ENCODE data around the gene SLC36A2.

SLC36A2 gene

DNA sequence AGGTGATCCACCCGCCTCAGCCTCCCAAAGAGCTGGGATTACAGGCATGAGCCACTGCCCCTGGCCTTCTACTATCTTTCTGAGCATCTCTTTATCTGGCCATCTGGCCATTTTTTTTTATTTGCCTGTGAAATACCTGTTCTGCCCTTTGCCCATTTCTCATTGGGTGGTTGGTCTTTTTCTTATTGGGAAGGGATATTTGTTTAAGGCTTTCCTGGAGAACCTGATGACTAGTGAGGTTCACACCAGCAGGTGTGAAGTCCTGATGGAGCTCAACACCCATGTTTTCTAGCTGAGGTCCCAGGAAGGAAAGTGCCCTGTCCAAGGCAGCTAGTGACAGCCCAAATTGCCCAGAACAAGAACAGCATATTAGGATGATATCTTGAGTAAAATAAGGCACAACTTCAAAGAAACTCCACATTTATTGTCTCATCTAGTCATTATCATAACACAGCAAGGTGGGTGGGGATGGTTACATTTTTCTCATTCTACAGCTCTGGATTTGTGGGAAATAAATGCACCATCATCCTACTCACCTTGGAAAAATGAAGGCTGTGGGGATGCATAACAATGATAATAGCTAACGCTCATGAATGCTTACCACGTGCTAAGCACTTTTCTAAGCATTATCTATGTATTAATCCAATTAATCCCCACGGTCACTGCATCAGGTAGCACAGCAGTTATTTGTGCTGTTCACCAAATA is 64.1 kb downstream of the SLC36A2 start:
- DNase-seq (ENCODE audit: low spot score): no peak

- no peak for DNase-seq (ENCODE audit: low spot score)
Observed at GRCh38 chr5:151281001-151281639, 66.2 kb downstream of the SLC36A2 start.

DNA sequence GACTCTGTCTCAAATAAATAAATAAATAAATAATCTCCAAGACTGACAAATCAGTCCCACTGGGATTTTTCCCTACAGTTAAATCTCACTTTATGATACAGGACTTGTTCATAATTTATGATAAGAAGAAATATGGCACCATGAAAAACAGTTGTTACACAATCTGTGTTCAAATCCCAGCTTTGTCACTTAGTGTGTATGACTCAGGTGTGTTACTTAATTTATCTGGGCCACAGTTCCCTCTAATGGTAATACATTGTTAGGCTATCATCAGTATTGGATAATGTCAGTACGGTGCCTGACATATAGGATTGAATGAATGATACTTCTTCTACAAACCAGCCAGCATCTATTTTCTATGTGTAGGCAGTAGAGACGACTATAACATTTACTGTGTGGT is 66.9 kb downstream of the SLC36A2 start:
- DNase-seq (ENCODE audit: low spot score): no peak

DNA sequence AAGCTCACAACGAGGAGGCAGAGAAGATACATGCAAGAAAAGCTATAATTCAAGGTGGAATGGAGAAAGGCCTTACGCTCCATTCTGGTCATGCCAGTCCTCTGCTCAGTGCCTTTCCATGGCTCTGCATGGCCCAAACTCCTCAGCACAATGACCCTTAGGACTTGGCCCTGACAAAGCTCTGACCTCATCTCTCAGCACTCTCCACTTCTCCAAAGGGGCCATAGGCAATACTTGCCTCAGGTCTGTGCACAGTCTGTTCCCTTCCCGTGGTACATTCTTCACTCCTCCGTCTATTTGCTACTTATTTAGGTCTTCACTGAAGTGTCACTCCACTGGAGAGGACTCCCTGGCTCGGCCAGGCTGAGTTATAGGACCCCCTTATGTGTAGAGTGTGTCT is 68.5 kb downstream of the SLC36A2 start:
- no peak for DNase-seq (ENCODE audit: low spot score)

GRCh38 chr5:151275803-151276202 is 71.6 kb downstream of the SLC36A2 start:
- DNase-seq (ENCODE audit: low spot score): no peak

- DNase-seq (ENCODE audit: low spot score): no peak
Observed at GRCh38 chr5:151274666-151275065, 72.7 kb downstream of the SLC36A2 start.

GRCh38 chr5:151271336-151271735 is 76.0 kb downstream of the SLC36A2 start:
- no peak for DNase-seq (ENCODE audit: low spot score)

GRCh38 chr5:151270599-151270998 is 76.8 kb downstream of the SLC36A2 start:
- no peak for DNase-seq (ENCODE audit: low spot score)

GRCh38 chr5:151267491-151268260 is 79.7 kb downstream of the SLC36A2 start:
- DNase-seq (ENCODE audit: low spot score): no peak
